ENCODE data around the gene CTNND2. TPM values are rescaled to one million over a fixed set of nuclear protein-coding genes. Genes with fewer than 3 reads are reported as not detected.

CTNND2 gene
- total RNA-seq, 2 donors from 2014 or later, result not detected

GRCh38 chr5:11809407-11809806 is 94.8 kb downstream of the CTNND2 start:
- ATAC-seq (ENCODE audit: insufficient number of reproducible peaks, low FRiP score, low read depth), result no peak
- TF ChIP-seq, protein P1, sequence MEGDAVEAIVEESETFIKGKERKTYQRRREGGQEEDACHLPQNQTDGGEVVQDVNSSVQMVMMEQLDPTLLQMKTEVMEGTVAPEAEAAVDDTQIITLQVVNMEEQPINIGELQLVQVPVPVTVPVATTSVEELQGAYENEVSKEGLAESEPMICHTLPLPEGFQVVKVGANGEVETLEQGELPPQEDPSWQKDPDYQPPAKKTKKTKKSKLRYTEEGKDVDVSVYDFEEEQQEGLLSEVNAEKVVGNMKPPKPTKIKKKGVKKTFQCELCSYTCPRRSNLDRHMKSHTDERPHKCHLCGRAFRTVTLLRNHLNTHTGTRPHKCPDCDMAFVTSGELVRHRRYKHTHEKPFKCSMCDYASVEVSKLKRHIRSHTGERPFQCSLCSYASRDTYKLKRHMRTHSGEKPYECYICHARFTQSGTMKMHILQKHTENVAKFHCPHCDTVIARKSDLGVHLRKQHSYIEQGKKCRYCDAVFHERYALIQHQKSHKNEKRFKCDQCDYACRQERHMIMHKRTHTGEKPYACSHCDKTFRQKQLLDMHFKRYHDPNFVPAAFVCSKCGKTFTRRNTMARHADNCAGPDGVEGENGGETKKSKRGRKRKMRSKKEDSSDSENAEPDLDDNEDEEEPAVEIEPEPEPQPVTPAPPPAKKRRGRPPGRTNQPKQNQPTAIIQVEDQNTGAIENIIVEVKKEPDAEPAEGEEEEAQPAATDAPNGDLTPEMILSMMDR (IDR thresholded peaks at IDR 0.05), result no peak
- H3K4me3 ChIP-seq, result no peak overlapping the region
- no peaks in the 10 kb centered on the region for H3K9me3 ChIP-seq
- no peak for DNase-seq (ENCODE audit: low spot score)
- no peaks in the 10 kb centered on the region for H3K27me3 ChIP-seq (replicated peaks; ENCODE audit: insufficient read depth)
- H3K36me3 ChIP-seq, result no peaks in the 10 kb centered on the region
- no peaks in the 10 kb centered on the region for H3K4me1 ChIP-seq (ENCODE audit: control insufficient read depth in 1 of 2, low read depth in 2 of 2)
- no peak overlapping the region for H3K27ac ChIP-seq

DNA sequence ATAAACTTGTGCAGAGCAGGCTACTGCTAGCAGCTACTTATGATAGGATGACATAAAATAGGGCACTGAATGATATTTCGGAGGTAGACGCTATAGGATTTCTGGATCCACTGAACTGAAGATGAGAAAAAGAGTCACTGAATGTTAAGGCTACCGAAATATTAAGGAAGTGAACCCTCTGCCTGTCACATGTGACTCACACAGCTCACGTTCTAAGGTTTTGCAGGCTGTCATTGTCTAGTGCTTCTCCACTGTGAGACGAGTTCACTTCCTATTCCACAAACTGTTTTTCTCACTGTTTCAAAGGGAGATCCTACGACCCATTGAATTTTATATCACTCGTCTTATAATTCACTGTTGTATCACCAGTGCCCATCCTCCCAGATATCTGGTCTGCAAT is 100.8 kb downstream of the CTNND2 start:
- Histone ChIP-seq H3K27ac (no peak overlapping the region), H3K4me3 (no peak overlapping the region), H3K9me3 (no peaks in the 10 kb centered on the region), H3K27me3 (replicated peaks; ENCODE audit: insufficient read depth) (no peaks in the 10 kb centered on the region), H3K36me3 (no peaks in the 10 kb centered on the region), H3K4me1 (ENCODE audit: control insufficient read depth in 1 of 2, low read depth in 2 of 2) (no peaks in the 10 kb centered on the region)
- no peak for DNase-seq (ENCODE audit: low spot score)
- ATAC-seq (ENCODE audit: insufficient number of reproducible peaks, low FRiP score, low read depth), result no peak
- TF ChIP-seq, protein P1 (IDR thresholded peaks at IDR 0.05), result no peak

DNA sequence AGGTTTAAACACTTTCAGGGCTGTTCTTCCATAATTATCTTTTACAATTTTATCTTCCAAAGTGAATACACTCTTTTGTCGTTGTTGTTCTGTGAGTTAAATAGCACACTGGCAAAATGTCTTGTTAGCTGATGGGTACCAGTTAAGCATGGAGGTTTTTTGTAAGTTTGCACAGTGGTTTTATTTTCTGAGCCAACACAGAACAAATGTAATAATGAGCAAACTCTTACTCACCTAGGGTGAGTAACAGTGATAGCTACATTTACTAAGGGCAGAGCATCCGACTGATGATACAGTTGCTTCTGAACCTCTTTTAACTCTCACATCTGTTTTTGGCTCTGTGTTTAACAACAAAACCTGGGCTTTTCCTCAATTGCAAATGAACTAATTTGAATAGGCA is 103.2 kb downstream of the CTNND2 start:
- Histone ChIP-seq H3K4me1 (ENCODE audit: control insufficient read depth in 1 of 2, low read depth in 2 of 2) (no peaks in the 10 kb centered on the region), H3K36me3 (no peaks in the 10 kb centered on the region), H3K4me3 (no peak overlapping the region), H3K27me3 (replicated peaks; ENCODE audit: insufficient read depth) (no peaks in the 10 kb centered on the region), H3K9me3 (no peaks in the 10 kb centered on the region), H3K27ac (no peak overlapping the region)
- TF ChIP-seq, protein P1 (IDR thresholded peaks at IDR 0.05), result no peak
- DNase-seq (ENCODE audit: low spot score), result no peak
- ATAC-seq (ENCODE audit: insufficient number of reproducible peaks, low FRiP score, low read depth), result no peak

GRCh38 chr5:11797132-11797531 is 107.1 kb downstream of the CTNND2 start:
- ATAC-seq (ENCODE audit: insufficient number of reproducible peaks, low FRiP score, low read depth), result no peak

DNA sequence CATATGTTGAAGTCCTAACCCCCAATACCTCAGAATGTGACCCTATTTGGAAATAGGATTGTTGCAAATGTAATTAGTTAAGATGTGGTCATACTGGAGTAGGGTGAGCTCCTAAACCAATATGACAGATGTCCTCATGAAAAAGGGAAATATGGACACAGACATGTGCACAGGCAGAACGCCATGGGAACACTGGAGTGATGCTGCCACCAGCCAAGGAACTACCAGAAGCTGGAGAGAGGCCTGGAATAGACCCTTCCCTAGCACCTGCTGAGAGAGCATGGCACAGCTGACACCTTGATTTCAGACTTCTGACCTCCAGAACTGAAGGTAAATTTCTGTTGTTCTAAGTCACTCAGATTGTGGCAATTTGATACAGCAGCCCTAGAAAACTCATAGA is 110.8 kb downstream of the CTNND2 start:
- no peaks in the 10 kb centered on the region for H3K27me3 ChIP-seq (replicated peaks; ENCODE audit: insufficient read depth)

More at GRCh38 chr5:11797132-11797531, 107.1 kb downstream of the CTNND2 start:
- TF ChIP-seq, protein P1 (IDR thresholded peaks at IDR 0.05), result no peak
- Histone ChIP-seq H3K36me3 (no peaks in the 10 kb centered on the region), H3K27ac (no peak overlapping the region), H3K4me1 (ENCODE audit: control insufficient read depth in 1 of 2, low read depth in 2 of 2) (no peaks in the 10 kb centered on the region), H3K9me3 (no peaks in the 10 kb centered on the region), H3K27me3 (replicated peaks; ENCODE audit: insufficient read depth) (no peaks in the 10 kb centered on the region), H3K4me3 (no peak overlapping the region)
- DNase-seq (ENCODE audit: low spot score), result no peak

More for the DNA sequence above, 110.8 kb downstream of the CTNND2 start:
- ATAC-seq (ENCODE audit: insufficient number of reproducible peaks, low FRiP score, low read depth) (no peak), DNase-seq (ENCODE audit: low spot score) (no peak)
- TF ChIP-seq, protein P1 (IDR thresholded peaks at IDR 0.05), result no peak
- no peaks in the 10 kb centered on the region for H3K4me1 ChIP-seq (ENCODE audit: control insufficient read depth in 1 of 2, low read depth in 2 of 2)
- H3K9me3 ChIP-seq, result no peaks in the 10 kb centered on the region
- H3K36me3 ChIP-seq, result no peaks in the 10 kb centered on the region
- H3K27ac ChIP-seq, result no peak overlapping the region
- H3K4me3 ChIP-seq, result no peak overlapping the region

All from thoracic aorta (tissue), 2 donors.